Limb (tissue), 2 donors: ENCODE results near the gene ERF.

ENCODE experiments used
- DNase-seq, 2 donors: peaks; one replicate each; pipeline ENCODE4 v3.0.0-alpha.2; 2016; ENCODE audit errors: extremely low spot score in 2 of 2

The ERF gene

GRCh38 chr19:42254850-42255765 is at the start of gene ERF:
ERF (minus strand) TSS chr19:42255128; CDS start chr19:42254999, 129 bp downstream.
- peak; percentile 91 to 99 for DNase-seq

GRCh38 chr19:42303876-42304275 is 48.9 kb upstream of the ERF start:
- no peak for DNase-seq

DNA sequence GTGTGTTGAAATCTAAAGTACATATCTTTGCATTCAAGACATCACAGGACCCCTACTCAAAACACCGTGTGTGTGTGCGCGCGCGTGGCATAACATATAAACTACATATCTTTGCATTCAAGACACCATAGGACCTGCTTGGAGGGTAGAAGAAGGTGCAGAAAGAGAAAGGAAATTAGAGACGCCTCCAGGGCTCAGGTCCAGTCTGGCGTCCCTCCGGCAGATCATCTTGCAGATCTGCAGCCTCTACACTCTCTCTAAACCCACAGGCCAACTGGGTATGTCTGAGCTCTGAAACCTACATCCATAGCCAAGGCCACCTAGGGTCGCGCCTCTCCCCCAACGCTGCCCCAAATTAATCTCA is 48.2 kb upstream of the ERF start:
- DNase-seq = no peak

- DNase-seq = no peak
These were observed 46.8 kb upstream of the ERF start, which contains the start of gene PRR19 for GRCh38 chr19:42301646-42302203. PRR19 (plus strand) TSS chr19:42302132; CDS start chr19:42309585, 7,453 bp downstream.

DNA sequence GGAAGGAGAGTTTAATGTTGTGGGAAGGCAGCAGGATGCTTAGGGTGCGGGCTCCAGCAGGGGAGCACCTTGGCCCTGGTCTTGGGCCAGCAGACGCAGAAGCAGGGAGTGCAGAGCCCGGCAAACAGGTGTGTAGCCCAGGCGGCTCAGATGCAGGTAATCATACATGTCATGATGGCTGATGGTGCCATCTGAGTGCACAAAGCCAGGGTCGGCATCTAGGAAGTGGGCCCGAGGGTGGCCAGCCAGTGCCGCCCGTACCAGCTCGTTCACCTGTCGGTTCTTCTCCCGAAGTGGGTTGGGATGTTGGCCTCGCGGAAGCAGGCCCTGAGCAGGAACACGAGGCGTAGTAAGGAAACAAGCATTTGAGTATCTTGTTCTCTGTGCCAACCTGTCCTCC is 42.1 kb upstream of the ERF start:
- DNase-seq = no peak

DNA sequence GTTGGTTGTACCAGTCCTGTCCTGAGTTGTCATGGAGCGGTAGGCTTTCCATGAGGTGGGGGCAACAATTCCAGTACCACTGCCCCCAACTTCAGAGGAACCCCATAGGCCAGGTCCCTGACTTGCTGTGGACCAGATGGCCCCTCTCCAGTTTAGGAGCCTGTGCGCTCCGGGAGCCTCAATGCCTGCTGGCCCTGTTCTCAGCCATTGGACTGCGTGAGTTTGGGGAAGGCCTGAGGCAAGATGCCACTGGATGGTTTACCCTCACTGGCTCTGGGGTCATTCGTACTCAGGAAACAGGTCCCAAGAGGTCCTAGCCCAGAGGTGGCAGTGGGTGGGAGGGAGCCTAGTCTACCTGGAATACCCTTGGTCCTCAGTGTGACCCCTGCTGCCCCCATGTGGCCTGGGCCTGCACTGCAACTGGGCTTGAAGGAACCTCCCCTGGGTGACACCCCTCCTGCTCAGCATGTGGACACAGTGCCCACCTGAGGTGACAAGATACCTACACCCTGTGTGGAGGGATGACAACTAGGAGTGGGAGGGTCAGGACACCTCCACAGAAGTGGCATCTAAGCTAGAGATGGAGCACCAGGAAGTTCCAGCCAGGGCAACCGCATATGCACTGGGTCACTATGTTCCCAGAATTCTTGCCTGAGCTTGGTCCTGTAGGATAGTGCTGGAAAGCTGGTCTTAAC is 41.0 kb upstream of the ERF start:
- DNase-seq = peak; percentile 43 to 91

GRCh38 chr19:42295342-42295741 is 40.4 kb upstream of the ERF start:
- no peak for DNase-seq

- DNase-seq = no peak
These were observed 39.7 kb upstream of the ERF start for GRCh38 chr19:42294471-42295137.

- no peak for DNase-seq
These were observed 39.0 kb upstream of the ERF start for GRCh38 chr19:42293948-42294347.

DNA sequence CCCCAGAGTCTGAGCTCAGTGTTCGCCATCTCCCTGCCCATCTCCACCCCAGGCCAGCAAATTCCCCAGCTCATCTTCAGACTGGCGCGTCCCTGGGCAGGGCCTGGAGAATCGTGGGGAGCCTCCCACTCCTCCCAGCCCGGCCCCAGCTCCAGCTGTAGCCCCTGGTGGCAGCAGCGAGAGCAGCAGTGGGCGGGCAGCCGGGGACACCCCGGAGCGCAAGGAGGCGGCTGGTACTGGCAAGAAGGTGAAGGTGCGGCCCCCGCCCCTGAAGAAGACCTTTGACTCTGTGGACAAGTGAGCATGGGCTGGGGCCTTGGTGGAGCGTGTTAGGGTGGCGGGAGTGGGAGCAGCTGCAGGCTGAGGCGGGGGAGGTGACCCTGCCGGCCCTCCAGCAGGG is 38.6 kb upstream of the ERF start:
- no peak for DNase-seq

DNA sequence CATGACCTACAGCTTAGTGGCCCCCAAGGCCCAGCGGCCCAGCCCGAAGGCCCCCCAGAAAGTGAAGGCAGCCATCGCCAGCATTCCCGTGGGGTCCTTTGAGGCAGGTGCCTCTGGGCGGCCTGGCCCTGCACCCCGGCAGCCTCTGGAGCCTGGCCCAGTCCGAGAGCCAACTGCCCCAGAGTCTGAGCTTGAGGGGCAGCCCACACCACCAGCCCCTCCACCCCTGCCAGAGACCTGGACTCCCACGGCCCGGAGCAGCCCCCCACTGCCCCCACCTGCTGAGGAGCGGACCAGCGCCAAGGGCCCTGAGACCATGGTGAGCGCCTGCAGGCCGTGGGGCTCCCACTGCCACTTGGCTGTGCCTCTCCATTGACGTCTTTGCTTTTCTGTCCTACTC is 38.0 kb upstream of the ERF start:
- no peak for DNase-seq

GRCh38 chr19:42292042-42292960 is 37.4 kb upstream of the ERF start:
- no peak for DNase-seq

DNA sequence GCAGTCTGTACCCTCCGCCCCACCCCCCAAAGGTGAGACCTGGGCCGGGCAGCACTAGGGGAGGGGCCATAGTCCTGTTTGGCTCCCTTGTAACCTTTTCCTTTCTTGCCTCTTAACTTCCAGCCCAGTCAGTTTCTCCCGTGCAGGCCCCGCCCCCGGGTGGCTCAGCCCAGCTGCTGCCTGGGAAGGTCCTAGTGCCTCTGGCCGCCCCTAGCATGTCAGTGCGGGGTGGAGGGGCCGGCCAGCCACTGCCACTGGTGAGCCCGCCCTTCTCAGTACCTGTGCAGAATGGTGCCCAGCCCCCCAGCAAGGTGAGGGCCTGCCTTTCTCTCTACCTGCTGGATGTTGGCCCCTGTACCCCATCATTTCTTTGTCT is 36.5 kb upstream of the ERF start:
- DNase-seq = peak in 1 of 2 donors; percentile 43

DNA sequence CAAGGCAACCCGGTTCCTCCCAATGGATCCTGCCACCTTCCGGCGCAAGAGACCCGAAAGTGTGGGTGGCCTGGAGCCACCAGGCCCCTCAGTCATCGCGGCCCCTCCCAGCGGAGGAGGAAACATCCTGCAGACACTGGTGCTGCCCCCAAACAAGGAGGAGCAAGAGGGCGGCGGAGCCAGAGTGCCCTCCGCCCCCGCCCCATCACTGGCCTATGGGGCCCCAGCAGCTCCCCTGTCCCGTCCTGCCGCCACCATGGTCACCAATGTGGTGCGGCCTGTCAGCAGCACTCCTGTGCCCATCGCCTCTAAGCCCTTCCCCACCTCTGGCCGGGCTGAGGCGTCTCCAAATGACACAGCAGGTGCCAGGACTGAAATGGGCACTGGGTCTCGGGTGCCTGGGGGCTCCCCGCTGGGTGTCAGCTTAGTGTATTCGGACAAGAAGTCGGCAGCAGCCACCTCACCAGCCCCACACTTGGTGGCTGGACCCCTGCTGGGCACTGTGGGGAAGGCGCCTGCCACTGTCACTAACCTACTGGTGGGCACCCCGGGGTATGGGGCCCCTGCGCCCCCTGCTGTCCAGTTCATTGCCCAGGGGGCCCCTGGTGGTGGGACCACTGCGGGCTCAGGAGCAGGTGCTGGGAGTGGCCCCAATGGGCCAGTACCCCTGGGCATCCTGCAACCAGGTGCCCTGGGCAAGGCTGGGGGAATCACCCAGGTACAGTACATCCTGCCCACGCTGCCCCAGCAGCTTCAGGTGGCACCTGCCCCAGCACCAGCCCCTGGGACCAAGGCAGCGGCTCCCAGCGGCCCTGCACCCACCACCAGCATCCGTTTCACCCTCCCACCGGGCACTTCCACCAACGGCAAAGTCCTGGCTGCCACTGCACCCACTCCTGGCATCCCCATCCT is 35.9 kb upstream of the ERF start:
- peak in 1 of 2 donors; percentile 50 for DNase-seq

- DNase-seq = no peak
These were observed 35.2 kb upstream of the ERF start for GRCh38 chr19:42290136-42290522.

DNA sequence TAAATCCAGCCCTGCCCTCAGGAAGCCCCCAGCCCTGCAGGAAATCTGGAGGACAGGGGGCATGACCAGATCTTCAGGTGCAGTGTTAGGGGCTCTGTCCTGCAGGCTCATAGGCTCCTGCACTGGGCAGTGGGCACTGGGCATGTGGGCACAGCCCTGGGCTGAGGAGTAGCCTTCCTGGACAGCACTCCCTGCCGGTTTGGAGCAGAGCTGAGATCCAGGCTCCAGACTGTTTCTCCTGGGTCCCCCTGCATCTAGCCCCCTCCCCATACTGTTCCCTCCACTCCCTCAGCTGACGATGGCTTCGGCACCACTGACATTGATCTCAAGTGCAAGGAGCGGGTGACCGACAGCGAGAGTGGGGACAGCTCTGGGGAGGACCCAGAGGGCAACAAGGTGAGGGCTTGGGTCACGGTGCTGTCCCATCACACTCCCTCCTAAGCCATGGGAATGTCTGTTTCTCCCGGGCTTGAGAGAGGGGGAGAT is 34.7 kb upstream of the ERF start:
- no peak for DNase-seq

DNA sequence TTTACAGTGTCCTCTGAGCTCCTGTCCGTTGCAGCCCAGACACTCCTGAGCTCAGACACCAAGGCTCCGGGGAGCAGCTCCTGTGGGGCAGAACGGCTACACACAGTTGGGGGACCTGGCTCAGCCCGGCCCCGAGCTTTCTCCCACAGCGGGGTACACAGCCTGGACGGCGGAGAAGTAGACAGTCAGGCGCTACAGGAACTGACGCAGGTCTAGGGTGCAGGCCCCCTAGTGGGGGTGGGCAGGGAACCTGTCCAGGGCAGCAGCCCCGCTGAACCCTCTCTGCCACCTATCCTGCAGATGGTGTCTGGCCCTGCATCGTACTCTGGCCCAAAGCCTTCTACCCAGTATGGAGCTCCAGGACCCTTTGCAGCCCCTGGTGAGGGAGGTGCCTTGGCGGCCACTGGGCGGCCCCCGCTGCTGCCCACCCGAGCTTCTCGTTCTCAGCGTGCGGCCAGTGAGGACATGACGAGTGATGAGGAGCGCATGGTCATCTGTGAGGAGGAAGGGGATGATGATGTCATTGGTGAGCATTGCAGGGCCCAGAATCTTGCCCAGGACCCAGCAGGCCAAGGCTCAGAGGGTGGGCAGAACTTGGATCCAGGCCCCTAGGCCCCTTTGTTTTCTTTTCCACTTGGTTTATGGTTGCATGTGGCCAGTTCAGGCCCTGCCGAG is 34.1 kb upstream of the ERF start:
- DNase-seq = no peak

DNA sequence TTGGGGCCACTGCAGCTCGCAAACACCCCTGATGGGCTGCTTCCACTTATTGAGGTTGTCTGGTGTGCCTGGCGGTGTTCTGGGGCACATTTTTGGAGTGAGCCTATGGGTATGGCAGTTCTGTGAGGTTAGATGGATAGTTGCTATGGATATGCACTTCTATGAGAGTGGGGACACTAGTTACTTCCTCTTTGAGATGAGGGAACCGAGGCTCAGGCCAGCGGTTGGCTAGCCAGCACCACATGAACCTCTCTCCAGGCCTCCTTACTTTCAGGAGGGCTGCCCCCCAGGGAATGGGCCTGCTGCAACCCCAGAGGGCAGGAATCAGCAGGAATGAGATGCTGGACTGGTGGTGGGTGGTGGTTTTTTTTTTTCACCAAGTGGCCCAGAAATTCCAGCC is 33.5 kb upstream of the ERF start:
- DNase-seq = no peak

DNA sequence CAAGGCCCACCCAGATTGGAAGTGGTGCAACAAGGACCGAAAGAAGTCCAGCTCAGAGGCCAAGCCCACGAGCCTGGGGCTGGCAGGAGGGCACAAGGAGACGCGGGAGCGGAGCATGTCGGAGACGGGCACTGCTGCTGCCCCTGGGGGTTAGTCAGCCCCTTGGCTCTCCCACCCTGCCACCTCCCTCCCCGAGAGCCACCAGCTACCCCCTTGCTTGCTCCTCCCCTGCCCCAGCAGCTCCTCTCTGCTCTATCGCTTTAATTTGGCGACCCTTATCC is 32.8 kb upstream of the ERF start:
- no peak for DNase-seq
